Natural killer cell (primary cell): ENCODE results near the gene NLRP1. TPM values are rescaled to one million over a fixed set of nuclear protein-coding genes. Genes with fewer than 3 reads are reported as not detected.

Experiments
- ATAC-seq, 3 donors: fragments of 150-1000 bp in 2 of 3; fragments of 200-7000 bp in 1 of 3; cut with Tn5 transposase; 1 replicate in 1 of 3; 2 replicates in 2 of 3; pipeline ENCODE4 v1.10.0; 2021; ENCODE audit warnings: mild to moderate bottlenecking in 2 of 3, moderate library complexity in 2 of 3
- DNase-seq, 2 donors: peaks; one replicate each; pipeline versions ENCODE4 v3.0.0 to v3.0.0-alpha.2; 2013 to 2021; ENCODE audit warnings: mixed read lengths in 1 of 2
- H3K27ac ChIP-seq: one replicate; pipeline ENCODE4 v1.5.1; 2013; ENCODE audit warnings: mild to moderate bottlenecking, low read length
- H3K27me3 ChIP-seq: one replicate; pipeline ENCODE4 v1.6.1; 2013; ENCODE audit warnings: low read length; ENCODE audit not compliant: control insufficient read depth, insufficient read depth
- H3K36me3 ChIP-seq: one replicate; pipeline ENCODE4 v1.6.1; 2013; ENCODE audit warnings: low read length; ENCODE audit not compliant: control insufficient read depth, insufficient read depth
- H3K4me1 ChIP-seq: one replicate; pipeline ENCODE4 v1.6.1; 2013; ENCODE audit warnings: low read length; ENCODE audit not compliant: control insufficient read depth, insufficient read depth
- H3K4me3 ChIP-seq: one replicate; pipeline ENCODE4 v1.5.1; 2013; ENCODE audit warnings: low read length
- H3K9me3 ChIP-seq: one replicate; pipeline ENCODE4 v1.6.1; 2013; ENCODE audit warnings: low read length; ENCODE audit not compliant: control insufficient read depth, insufficient read depth
- H3K27ac Mint-ChIP-seq, 2 donors: one replicate each; pipeline ENCODE4 v1.8.0; 2022; ENCODE audit warnings: mild to moderate bottlenecking in 2 of 2, mixed read lengths in 2 of 2, moderate library complexity in 1 of 2
- H3K27me3 Mint-ChIP-seq, 2 donors: one replicate each; pipeline ENCODE4 v1.8.0; 2022; ENCODE audit warnings: low read depth in 2 of 2, mixed read lengths in 2 of 2
- H3K36me3 Mint-ChIP-seq: one replicate; pipeline ENCODE4 v1.8.0; 2022; ENCODE audit warnings: mixed read lengths
- H3K4me1 Mint-ChIP-seq, 2 donors: one replicate each; pipeline ENCODE4 v1.8.0; 2022; ENCODE audit warnings: mixed read lengths in 2 of 2
- H3K4me3 Mint-ChIP-seq: one replicate; pipeline ENCODE4 v1.8.0; 2022; ENCODE audit warnings: mild to moderate bottlenecking, moderate library complexity, mixed read lengths
- H3K9me3 Mint-ChIP-seq, 2 donors: one replicate each; pipeline ENCODE4 v1.8.0; 2022; ENCODE audit warnings: mixed read lengths in 2 of 2
- WGBS: methylation state at CpG from one replicate; pipeline ENCODE4 v1.1.7; 2013; ENCODE audit warnings: missing lambda C conversion rate; ENCODE audit not compliant: insufficient coverage; 5-methylcytosine and 5-hydroxymethylcytosine counted together
- intact Hi-C: fragments of 100-400 bp; cut with micrococcal nuclease; formaldehyde crosslinking; loops from one replicate; pipeline ENCODE4 v1.14.2; 2022
- total RNA-seq, 4 donors: library from RNA; stranded (reverse); fragments of 120-200 nt in 1 of 4; gene quantifications; one replicate each; pipeline versions ENCODE4 v1.2.3 to v1.2.4, GENCODE V29; 2013 to 2022
- TF ChIP-seq, protein P1 (sequence below): fragments of 200-600 bp; IDR thresholded peaks from one replicate; pipeline ENCODE4 v1.8.0; 2022; ENCODE audit warnings: antibody characterized with exemption

The NLRP1 gene
- total RNA-seq, 3 donors from 2014 or later (not counting 1 experiment from before 2014, with no cell fraction given) = 206 to 237 (median 209) TPM

DNA sequence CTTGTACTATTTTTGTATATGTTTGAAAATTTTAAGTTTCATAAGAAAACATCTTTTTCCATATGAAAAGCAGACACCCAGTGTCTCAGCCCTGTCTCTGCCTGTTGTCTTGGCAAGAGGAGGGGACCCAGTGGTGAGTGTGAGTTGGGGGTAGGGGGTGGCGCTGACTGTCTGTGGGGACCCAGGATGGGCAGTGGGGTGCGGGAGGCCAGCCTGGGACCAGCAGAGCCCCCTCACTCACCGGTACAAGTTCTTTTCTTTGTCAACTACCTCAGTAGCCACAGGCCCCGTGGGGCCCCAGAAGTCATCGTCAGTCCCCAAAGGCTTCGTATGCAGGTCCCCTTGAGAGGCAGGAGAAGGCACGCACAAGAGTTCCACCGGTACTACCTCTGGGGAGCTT lies 51.7 kb downstream of the NLRP1 start:
- H3K36me3 Mint-ChIP-seq = peaks cover 31% of the 10 kb centered on the region
- 88% methylated on average over 8 of the region's 8 CpGs for WGBS

DNA sequence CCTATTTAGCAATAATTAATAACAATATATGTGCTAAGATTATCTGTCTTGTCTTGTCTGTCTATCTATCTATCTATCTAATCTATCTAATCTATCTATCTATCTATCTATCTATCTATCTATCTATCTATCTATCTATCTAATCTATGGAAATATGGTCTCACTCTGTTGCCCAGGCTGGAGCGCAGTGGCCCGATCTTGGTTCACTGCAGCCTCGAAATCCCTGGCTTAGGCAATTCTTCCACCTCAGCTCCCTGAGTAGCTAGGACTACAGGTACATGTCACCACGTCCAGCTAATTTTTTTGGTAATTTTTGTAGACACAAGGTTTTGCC lies 53.3 kb downstream of the NLRP1 start:
- Mint-ChIP-seq H3K4me3 (no peak overlapping the region), H3K27ac (no peak overlapping the region), H3K27me3 (no peaks in the 10 kb centered on the region), H3K9me3 (no peaks in the 10 kb centered on the region), H3K36me3 (peaks cover 31% of the 10 kb centered on the region), H3K4me1 (no peaks in the 10 kb centered on the region)
- H3K36me3 ChIP-seq = peaks cover 74% of the 10 kb centered on the region
- no peaks in the 10 kb centered on the region for H3K4me1 ChIP-seq
- no peak for ATAC-seq
- H3K4me3 ChIP-seq = no peak overlapping the region
- intact Hi-C loops = no loop called here
- H3K27ac ChIP-seq = no peak overlapping the region
- H3K27me3 ChIP-seq = no peaks in the 10 kb centered on the region
- WGBS = 95% methylated on average over 4 of the region's 4 CpGs
- no peak for DNase-seq
- TF ChIP-seq, protein P1, sequence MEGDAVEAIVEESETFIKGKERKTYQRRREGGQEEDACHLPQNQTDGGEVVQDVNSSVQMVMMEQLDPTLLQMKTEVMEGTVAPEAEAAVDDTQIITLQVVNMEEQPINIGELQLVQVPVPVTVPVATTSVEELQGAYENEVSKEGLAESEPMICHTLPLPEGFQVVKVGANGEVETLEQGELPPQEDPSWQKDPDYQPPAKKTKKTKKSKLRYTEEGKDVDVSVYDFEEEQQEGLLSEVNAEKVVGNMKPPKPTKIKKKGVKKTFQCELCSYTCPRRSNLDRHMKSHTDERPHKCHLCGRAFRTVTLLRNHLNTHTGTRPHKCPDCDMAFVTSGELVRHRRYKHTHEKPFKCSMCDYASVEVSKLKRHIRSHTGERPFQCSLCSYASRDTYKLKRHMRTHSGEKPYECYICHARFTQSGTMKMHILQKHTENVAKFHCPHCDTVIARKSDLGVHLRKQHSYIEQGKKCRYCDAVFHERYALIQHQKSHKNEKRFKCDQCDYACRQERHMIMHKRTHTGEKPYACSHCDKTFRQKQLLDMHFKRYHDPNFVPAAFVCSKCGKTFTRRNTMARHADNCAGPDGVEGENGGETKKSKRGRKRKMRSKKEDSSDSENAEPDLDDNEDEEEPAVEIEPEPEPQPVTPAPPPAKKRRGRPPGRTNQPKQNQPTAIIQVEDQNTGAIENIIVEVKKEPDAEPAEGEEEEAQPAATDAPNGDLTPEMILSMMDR = no peak
- H3K9me3 ChIP-seq = no peaks in the 10 kb centered on the region

More for the DNA sequence above, 51.7 kb downstream of the NLRP1 start:
- Histone ChIP-seq H3K9me3 (no peaks in the 10 kb centered on the region), H3K4me1 (no peaks in the 10 kb centered on the region), H3K27ac (no peak overlapping the region), H3K27me3 (no peaks in the 10 kb centered on the region), H3K36me3 (peaks cover 74% of the 10 kb centered on the region), H3K4me3 (no peak overlapping the region)
- ATAC-seq = no peak
- Mint-ChIP-seq H3K27ac (peak overlapping the region in 1 of 2 donors; percentile 31), H3K4me3 (no peak overlapping the region), H3K9me3 (no peaks in the 10 kb centered on the region), H3K27me3 (no peaks in the 10 kb centered on the region), H3K4me1 (peaks cover 0 to 4% of the 10 kb centered on the region in 2 donors)
- TF ChIP-seq, protein P1 = no peak
- no peak for DNase-seq
- intact Hi-C loops = no loop called here

DNA sequence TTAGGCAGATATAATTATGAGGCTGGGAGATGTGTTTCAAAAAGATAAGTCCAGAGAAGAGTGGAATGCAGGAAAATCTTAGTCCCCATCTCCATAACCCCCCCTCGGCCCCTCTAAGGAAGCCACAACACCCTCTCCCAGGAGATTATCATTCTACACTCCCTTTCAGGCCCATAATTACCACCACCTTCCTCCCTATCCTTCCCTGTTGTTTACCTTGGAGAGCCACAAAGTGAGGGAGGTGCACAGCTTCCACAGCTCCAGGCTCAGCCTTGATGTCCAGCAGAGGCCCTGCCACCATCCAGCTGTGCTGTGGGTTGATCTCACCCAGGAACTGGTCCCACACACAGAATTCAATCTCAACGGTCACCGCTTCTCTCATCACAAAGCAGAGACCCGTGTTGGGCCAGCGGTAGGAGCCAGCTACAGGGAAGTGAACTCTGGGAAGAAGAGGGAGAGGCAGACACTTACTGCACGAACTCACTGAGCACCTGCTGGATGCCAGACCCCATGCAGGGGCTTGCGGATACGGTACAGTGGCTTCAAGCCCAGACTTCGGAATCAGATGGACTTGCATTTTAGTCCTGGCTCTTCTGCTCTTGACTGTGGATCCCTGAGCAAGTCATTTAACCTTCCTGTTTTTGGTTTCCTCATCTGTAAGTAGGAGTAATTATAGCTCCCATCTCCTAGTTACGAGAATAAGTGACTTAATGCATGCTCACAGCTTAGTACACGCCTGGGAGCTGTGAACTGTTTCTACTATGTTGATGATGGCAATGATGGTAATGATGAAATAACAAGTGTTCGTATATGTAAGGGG lies 53.8 kb downstream of the NLRP1 start:
- Histone ChIP-seq H3K36me3 (peaks cover 74% of the 10 kb centered on the region), H3K9me3 (no peaks in the 10 kb centered on the region), H3K27me3 (no peaks in the 10 kb centered on the region), H3K4me3 (no peak overlapping the region), H3K4me1 (no peaks in the 10 kb centered on the region), H3K27ac (no peak overlapping the region)
- Mint-ChIP-seq H3K4me3 (no peak overlapping the region), H3K27me3 (no peaks in the 10 kb centered on the region), H3K27ac (no peak overlapping the region), H3K36me3 (peaks cover 31% of the 10 kb centered on the region), H3K9me3 (no peaks in the 10 kb centered on the region), H3K4me1 (no peaks in the 10 kb centered on the region)
- TF ChIP-seq, protein P1 = no peak
- over 99% methylated on average over 9 of the region's 12 CpGs for WGBS
- no peak for ATAC-seq
- intact Hi-C loops = no loop called here
- no peak for DNase-seq
